GM12872 (cell line): Measurements from ENCODE around the gene CYTH4.

Experiments used
- CTCF ChIP-seq: IDR thresholded peaks from 3 replicates; pipeline ENCODE4 v1.5.1; 2011; ENCODE audit warnings: low read depth, mild to moderate bottlenecking, low read length, moderate library complexity; ENCODE audit not compliant: insufficient read depth

Gene CYTH4

GRCh38 chr22:37329238-37330140 is 47.2 kb downstream of the CYTH4 start:
- TF ChIP-seq CTCF, result no peak

GRCh38 chr22:37330200-37331033 is 48.1 kb downstream of the CYTH4 start:
- peak; percentile 39; the same call in 1 of the 3 replicates for TF ChIP-seq CTCF

GRCh38 chr22:37331034-37331428 is 48.7 kb downstream of the CYTH4 start:
- TF ChIP-seq CTCF, result no peak

GRCh38 chr22:37331856-37332536 is 49.7 kb downstream of the CYTH4 start:
- peak; percentile 50 for TF ChIP-seq CTCF

GRCh38 chr22:37333724-37334460 is 51.6 kb downstream of the CYTH4 start:
- TF ChIP-seq CTCF, result no peak

GRCh38 chr22:37334461-37334858 is 52.2 kb downstream of the CYTH4 start:
- TF ChIP-seq CTCF, result no peak
